Posterior cingulate gyrus (tissue), 11 donors: ENCODE data around the gene MIEN1.
A peak's percentile ranks its signal among the peaks of the same experiment; 100 is the strongest.
"Not testable (repeated sequence)": the region's sequence is repeated elsewhere in the genome, so short reads cannot be mapped to it uniquely, and the experiment has no call there.

Experiments used
- DNase-seq, 10 donors: peaks; one replicate each; pipeline versions ENCODE4 v3.0.0 to v3.0.0-alpha.2; 2020 to 2021; ENCODE audit warnings: mixed read lengths in 3 of 10
- intact Hi-C: fragments of 100-400 bp; cut with DNase I; formaldehyde crosslinking; loops from one replicate; pipeline ENCODE4 v1.15.1; 2023

MIEN1 gene

GRCh38 chr17:39756380-39757079, 26.2 kb upstream of the MIEN1 start:
- DNase-seq, result no peak

GRCh38 chr17:39755554-39756379, 25.4 kb upstream of the MIEN1 start:
- intact Hi-C loops, result loop anchor here (2.0 to 10.0 kb wide), 2 partner anchors 133 to 169 kb away; partner anchors contain the start of genes LRRC3C and ORMDL3
- no peak for DNase-seq

More at GRCh38 chr17:39756380-39757079, 26.2 kb upstream of the MIEN1 start:
- intact Hi-C loops, result loop anchor here (10.0 kb wide), 1 partner anchor 168 kb away; the partner anchor contains the start of genes LRRC3C and ORMDL3

GRCh38 chr17:39754958-39755553, 24.7 kb upstream of the MIEN1 start:
- peak in 1 of 10 donors; percentile 76 for DNase-seq
- intact Hi-C loops, result loop anchor here (2.0 to 10.0 kb wide), 4 partner anchors 118 to 228 kb away; partner anchors contain the start of genes LRRC3C, ORMDL3 and STARD3

- intact Hi-C loops, result loop anchor here (2.0 to 10.0 kb wide), 4 partner anchors 117 to 227 kb away; partner anchors contain the start of genes LRRC3C, ORMDL3 and STARD3
Observed at GRCh38 chr17:39754161-39754957, 24.0 kb upstream of the MIEN1 start.

GRCh38 chr17:39753514-39754160, 23.3 kb upstream of the MIEN1 start:
- DNase-seq, result peak in 6 of 10 donors; percentile 7 to 88 (median 56)
- intact Hi-C loops, result loop anchor here (2.0 to 10.0 kb wide), 4 partner anchors 116 to 226 kb away; partner anchors contain the start of genes LRRC3C, ORMDL3 and STARD3

More at GRCh38 chr17:39754161-39754957, 24.0 kb upstream of the MIEN1 start:
- DNase-seq, result peak; percentile 73 to 98 (median 86)

- intact Hi-C loops, result loop anchor here (5.0 to 10.0 kb wide), 3 partner anchors 115 to 225 kb away; partner anchors contain the start of genes LRRC3C, ORMDL3 and STARD3
- peak in 2 of 10 donors; percentile 2 to 5 for DNase-seq
Observed at GRCh38 chr17:39752241-39752881, 22.0 kb upstream of the MIEN1 start.

GRCh38 chr17:39751637-39752036, 21.3 kb upstream of the MIEN1 start:
- peak in 2 of 10 donors; percentile 8 to 52 for DNase-seq
- intact Hi-C loops, result loop anchor here (5.0 to 10.0 kb wide), 3 partner anchors 114 to 224 kb away; partner anchors contain the start of genes LRRC3C, ORMDL3 and STARD3

GRCh38 chr17:39751016-39751543, 20.7 kb upstream of the MIEN1 start:
- peak in 1 of 10 donors; percentile 8 for DNase-seq
- intact Hi-C loops, result loop anchor here (5.0 to 10.0 kb wide), 3 partner anchors 114 to 224 kb away; partner anchors contain the start of genes LRRC3C, ORMDL3 and STARD3

- DNase-seq, result peak in 2 of 10 donors; percentile 7 to 62
- intact Hi-C loops, result loop anchor here (5.0 to 10.0 kb wide), 3 partner anchors 113 to 223 kb away; partner anchors contain the start of genes LRRC3C, ORMDL3 and STARD3
Observed at GRCh38 chr17:39750131-39751015, 20.0 kb upstream of the MIEN1 start.

- peak in 2 of 10 donors; percentile 21 to 22 for DNase-seq
- intact Hi-C loops, result not testable (repeated sequence)
Observed at GRCh38 chr17:39748444-39749034, 18.2 kb upstream of the MIEN1 start.

- peak in 1 of 10 donors; percentile 2 for DNase-seq
- intact Hi-C loops, result no loop called here
Observed at GRCh38 chr17:39747745-39748144, 17.4 kb upstream of the MIEN1 start.

GRCh38 chr17:39746145-39746461, 15.8 kb upstream of the MIEN1 start:
- DNase-seq, result peak in 2 of 10 donors; percentile 32 to 62
- intact Hi-C loops, result no loop called here

GRCh38 chr17:39745335-39746144, 15.2 kb upstream of the MIEN1 start:
- intact Hi-C loops, result no loop called here
- DNase-seq, result peak in 2 of 10 donors; percentile 41 to 73

- intact Hi-C loops, result no loop called here
Observed at GRCh38 chr17:39744836-39745215, 14.5 kb upstream of the MIEN1 start.

GRCh38 chr17:39744075-39744835, 13.9 kb upstream of the MIEN1 start:
- DNase-seq, result peak in 3 of 10 donors; percentile 20 to 70 (median 45)
- intact Hi-C loops, result no loop called here

More at GRCh38 chr17:39744836-39745215, 14.5 kb upstream of the MIEN1 start:
- DNase-seq, result peak in 1 of 10 donors; percentile 32
